Activated T-cell treated with anti-CD3 and anti-CD28 coated beads, Interleukin-2, amount 50 U/mL, for 72 hours (primary cell): ENCODE measurements around the gene SGMS1. TPM values are rescaled to one million over a fixed set of nuclear protein-coding genes. Genes with fewer than 3 reads are reported as not detected.
"Not testable (repeated sequence)": the region's sequence is repeated elsewhere in the genome, so short reads cannot be mapped to it uniquely, and the experiment has no call there.

Experiments
- ATAC-seq, 2 donors: fragments of 150-1000 bp; cut with Tn5 transposase; replicated peaks in 1 of 2; 2 replicates each; pipeline ENCODE4 v1.10.0; 2021; ENCODE audit warnings: moderate library complexity in 2 of 2, mild to moderate bottlenecking in 1 of 2
- DNase-seq, 2 donors: peaks; one replicate each; pipeline ENCODE4 v3.0.0; 2021 to 2022; ENCODE audit warnings: mixed read lengths in 1 of 2
- H3K27ac Mint-ChIP-seq: one replicate; pipeline ENCODE4 v1.8.0; 2022; ENCODE audit warnings: mild to moderate bottlenecking, moderate library complexity, mixed read lengths
- H3K27me3 Mint-ChIP-seq: one replicate; pipeline ENCODE4 v1.8.0; 2022; ENCODE audit warnings: low read depth, mixed read lengths
- H3K36me3 Mint-ChIP-seq, 2 donors: one replicate each; pipeline ENCODE4 v1.8.0; 2022; ENCODE audit warnings: mixed read lengths in 2 of 2, mild to moderate bottlenecking in 1 of 2; ENCODE audit not compliant: insufficient read depth in 2 of 2
- H3K4me1 Mint-ChIP-seq: one replicate; pipeline ENCODE4 v1.8.0; 2022; ENCODE audit warnings: low read depth, mixed read lengths
- H3K4me3 Mint-ChIP-seq, 2 donors: one replicate each; pipeline ENCODE4 v1.8.0; 2022; ENCODE audit warnings: mild to moderate bottlenecking in 2 of 2, mixed read lengths in 2 of 2, moderate library complexity in 2 of 2
- H3K9me3 Mint-ChIP-seq, 2 donors: one replicate each; pipeline ENCODE4 v1.8.0; 2022; ENCODE audit warnings: mixed read lengths in 2 of 2
- total RNA-seq, 2 donors: library from RNA; stranded (reverse); gene quantifications; one replicate each; pipeline ENCODE4 v1.2.3, GENCODE V29; 2022

Gene SGMS1
- 1 to 10 TPM; 8.9 to 9.7 TPM for total RNA-seq

DNA sequence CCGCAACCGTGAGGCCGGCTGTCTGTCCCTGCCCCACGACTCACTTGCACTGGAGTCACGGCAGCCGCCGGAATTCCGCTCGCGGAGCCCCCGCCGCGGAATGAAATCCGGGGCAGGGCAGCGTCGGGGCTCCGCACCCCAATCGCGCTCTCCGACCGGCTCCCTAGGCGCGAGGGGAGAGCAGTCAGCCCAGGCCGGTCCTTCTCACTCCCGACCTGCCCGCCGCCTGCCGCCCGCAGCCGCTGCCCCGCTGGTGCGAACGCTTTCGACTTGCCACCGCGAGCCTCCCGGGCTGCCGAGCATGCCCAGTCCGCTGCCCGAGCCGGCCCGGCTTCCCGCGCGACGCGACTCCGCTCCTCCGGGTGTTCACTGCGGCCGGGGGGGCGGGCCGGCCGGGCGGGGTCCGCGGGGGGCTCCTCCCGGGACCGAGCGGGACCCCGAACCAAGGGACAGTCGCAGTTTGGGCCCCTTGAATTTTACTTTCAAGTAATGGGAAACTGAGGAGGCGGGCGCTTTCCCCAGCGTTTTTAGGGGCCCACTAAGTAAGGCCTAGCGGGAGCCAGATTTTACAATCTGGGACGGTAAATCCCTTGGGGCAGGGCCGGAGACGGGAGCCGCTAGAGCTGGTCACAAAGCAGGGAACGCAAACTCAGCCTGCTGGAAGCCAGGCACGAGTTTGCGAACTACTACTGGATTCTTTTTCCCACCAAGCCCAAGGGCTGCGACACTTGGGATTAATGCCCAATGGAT lies at the start of gene SGMS1:
Gene SGMS1, minus strand, starts transcription at position 294 of the 750 bp plus-strand sequence. CDS start 279,842 bp downstream, outside the sequence.
- ATAC-seq (peak; percentile 58 to 64), DNase-seq (peak; percentile 89 to 91)
- peaks cover 46% of the 10 kb centered on the region for H3K4me1 Mint-ChIP-seq
- H3K27ac Mint-ChIP-seq = peak within 1 kb of the TSS; percentile 91
- H3K27me3 Mint-ChIP-seq = no peaks in the 10 kb centered on the region
- peak within 1 kb of the TSS; percentile 93 to 97 for H3K4me3 Mint-ChIP-seq
- H3K36me3 Mint-ChIP-seq = peaks cover 0 to 3% of the 10 kb centered on the region in 2 donors
- H3K9me3 Mint-ChIP-seq = no peaks in the 10 kb centered on the region

DNA sequence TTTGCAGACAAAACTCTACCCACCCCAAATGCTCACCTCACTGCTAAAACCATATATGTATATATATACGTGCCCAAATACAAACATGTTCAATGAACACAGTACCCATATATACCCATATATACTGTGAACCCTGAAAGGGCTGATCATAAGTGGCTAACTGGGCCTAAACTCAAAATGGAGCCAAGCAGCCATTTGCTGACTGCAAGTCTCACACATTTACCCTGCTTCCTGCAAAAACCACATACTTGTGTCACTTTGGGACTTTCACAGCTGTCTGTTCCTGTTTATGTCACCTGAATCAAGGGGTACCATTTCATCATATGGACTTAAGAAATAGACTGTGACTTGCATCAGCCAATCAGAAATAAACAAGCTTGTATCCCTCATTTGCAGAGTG lies 48.4 kb upstream of the SGMS1 start:
- peak overlapping the region in 1 of 2 donors; percentile 45 for H3K4me3 Mint-ChIP-seq
- peaks cover 25% of the 10 kb centered on the region for H3K4me1 Mint-ChIP-seq
- H3K27me3 Mint-ChIP-seq = not testable (repeated sequence)
- H3K9me3 Mint-ChIP-seq = peaks cover 9 to 13% of the 10 kb centered on the region in 2 donors
- H3K36me3 Mint-ChIP-seq = peaks cover 7 to 17% of the 10 kb centered on the region in 2 donors
- ATAC-seq = peak; percentile 82 to 94
- peak in 1 of 2 donors; percentile 28 for DNase-seq
- peak overlapping the region; percentile 97 for H3K27ac Mint-ChIP-seq

DNA sequence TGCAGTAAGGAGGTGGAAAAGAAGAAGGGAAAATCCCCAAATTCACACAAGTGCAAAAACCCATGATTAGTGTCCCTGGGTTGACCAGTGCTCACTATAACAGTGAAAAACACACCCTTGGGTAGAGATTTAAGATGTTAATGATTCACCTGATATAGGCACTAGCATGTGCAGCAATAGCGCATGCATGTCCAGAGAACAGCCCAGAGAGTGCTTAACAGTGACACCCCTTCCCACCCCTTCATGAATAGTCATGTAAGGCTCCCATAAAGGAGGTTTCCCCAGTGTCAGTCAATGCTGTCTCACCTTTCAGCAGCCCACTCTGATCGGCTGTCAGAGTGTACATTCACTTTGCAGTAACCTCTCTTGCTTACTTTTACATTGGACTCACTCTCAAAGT lies 47.9 kb upstream of the SGMS1 start:
- not testable (repeated sequence) for ATAC-seq, DNase-seq, H3K27me3 Mint-ChIP-seq
- Mint-ChIP-seq H3K4me1 (peaks cover 25% of the 10 kb centered on the region), H3K9me3 (peaks cover 9 to 13% of the 10 kb centered on the region in 2 donors), H3K36me3 (peaks cover 7 to 17% of the 10 kb centered on the region in 2 donors), H3K4me3 (peak overlapping the region in 1 of 2 donors; percentile 45), H3K27ac (peak overlapping the region; percentile 97)

DNA sequence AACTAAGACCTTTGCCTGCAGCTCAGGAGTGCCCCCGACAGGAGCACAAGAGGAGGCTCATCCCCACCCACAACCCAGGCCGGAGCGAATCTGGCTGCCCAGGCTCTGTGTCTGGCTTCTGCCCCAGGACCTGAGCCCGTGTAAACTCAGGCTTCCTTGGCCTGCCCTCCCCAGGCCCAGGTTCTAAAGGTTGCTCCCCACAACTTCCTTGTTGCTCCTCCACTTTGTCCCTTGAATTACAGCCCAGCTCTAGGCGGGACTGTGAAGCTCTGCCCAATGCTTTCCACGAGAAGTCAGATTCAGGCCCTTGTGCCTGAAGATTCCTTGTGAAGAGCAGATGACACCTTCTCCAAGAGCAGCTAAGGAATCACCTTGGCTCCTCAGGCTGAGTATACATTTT lies 46.2 kb upstream of the SGMS1 start:
- not testable (repeated sequence) for H3K27ac Mint-ChIP-seq, H3K4me3 Mint-ChIP-seq, DNase-seq, ATAC-seq, H3K27me3 Mint-ChIP-seq
- peaks cover 9 to 13% of the 10 kb centered on the region in 2 donors for H3K9me3 Mint-ChIP-seq
- H3K4me1 Mint-ChIP-seq = peaks cover 25% of the 10 kb centered on the region
- peaks cover 7 to 17% of the 10 kb centered on the region in 2 donors for H3K36me3 Mint-ChIP-seq

DNA sequence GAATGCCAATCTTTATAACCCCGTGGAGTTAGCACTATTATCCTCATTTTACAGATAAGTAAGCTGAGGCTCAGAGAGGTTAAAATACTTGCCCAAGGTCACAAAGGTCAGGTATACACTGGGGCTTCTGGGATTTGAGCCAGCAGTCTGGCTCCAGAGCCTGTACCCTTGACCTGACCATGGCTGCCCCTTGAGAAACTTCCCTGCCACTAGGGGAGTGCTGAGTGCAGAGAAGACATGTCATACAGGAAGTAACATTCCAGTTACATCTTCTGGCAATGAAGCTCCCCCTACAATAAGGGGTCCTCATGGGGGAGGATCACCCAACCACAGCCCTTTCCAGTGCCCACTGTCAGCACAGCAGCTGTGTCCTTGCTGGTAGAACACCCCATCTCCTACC lies 43.6 kb upstream of the SGMS1 start:
- H3K4me3 Mint-ChIP-seq, H3K9me3 Mint-ChIP-seq, H3K36me3 Mint-ChIP-seq, H3K27me3 Mint-ChIP-seq, H3K27ac Mint-ChIP-seq, ATAC-seq, DNase-seq: not testable (repeated sequence)
- peaks cover 16% of the 10 kb centered on the region for H3K4me1 Mint-ChIP-seq

DNA sequence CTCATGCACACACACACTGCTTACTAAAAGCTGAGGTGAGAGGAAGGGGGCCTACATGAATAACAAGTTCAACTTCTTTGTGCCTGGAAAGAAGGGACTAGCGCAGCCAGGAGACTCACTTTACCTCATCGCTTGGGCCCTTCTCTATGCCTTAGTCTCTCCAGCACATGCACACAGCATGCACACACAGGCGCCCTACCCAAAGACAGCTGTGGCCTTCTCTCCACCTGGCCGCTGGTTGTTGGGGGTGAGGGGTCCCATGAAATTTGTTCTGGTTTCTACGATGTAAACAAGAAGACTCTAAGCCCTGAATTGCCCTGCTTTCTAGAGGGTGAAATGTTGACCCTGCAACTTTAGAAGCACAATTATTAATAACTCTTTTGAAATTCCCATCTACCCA lies 38.7 kb upstream of the SGMS1 start:
- DNase-seq, H3K27ac Mint-ChIP-seq, ATAC-seq, H3K4me3 Mint-ChIP-seq, H3K36me3 Mint-ChIP-seq, H3K27me3 Mint-ChIP-seq, H3K4me1 Mint-ChIP-seq, H3K9me3 Mint-ChIP-seq: not testable (repeated sequence)

DNA sequence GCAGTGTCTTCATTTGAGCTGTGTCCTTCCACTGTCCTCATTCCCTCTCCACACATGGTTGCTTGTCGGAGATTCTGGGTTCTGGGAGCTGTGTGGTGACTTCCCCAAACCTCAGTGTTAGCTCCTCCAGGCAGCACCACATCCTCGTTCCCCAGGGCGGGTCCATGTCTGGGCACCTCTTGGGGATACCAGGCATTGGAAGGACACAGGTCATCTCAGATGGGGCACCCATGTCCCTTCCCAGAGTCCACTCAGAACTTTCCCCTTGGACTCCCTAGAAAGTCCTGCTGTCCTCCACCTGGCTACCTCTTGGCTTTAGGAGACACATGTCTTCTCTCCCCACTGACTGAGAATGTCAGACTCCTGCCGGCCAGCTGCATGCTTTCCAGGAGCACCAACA lies 37.8 kb upstream of the SGMS1 start:
- ATAC-seq, DNase-seq, H3K27me3 Mint-ChIP-seq, H3K36me3 Mint-ChIP-seq, H3K9me3 Mint-ChIP-seq, H3K4me3 Mint-ChIP-seq, H3K4me1 Mint-ChIP-seq, H3K27ac Mint-ChIP-seq: not testable (repeated sequence)

DNA sequence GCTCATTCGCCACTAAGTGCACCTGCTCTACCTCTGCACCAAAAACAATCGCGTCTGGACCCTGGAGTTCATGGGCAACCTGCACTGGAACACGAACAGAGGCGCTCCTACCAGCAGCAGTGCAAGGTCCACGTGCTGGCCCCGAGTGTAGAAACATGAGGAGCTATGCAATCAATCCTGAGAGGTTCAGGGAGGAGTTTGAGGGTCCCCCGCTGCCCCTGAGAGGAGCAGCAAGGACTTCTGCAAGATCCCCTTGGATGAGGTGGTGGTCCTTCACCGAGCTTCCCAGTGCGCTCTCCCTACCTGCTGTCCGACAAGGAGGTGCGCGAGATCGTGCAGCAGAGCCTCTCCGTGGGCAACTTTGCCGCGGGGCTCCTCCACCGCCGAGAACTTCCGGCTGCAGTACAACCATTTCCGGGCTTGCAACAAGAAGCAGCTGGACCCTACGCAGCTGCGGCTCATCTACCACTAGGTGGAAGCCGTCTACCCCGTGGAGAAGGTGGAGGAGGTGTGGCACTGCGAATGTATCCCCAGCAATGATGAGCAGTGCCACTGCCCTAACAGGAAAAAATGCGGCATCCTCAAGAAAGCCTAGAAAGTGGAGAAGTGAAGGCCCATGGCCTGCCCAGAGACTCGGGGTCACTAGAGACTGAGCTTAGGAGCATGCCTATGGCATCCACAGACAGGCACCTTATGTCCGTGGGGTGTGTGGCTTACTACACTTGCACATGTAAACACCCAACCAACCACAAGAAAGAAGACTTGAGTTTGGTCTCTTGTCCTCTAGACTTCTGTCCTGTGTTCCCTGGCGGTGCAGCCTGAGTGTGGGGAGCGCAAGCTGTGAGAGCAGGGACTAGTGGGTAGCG lies 36.3 kb upstream of the SGMS1 start:
- H3K36me3 Mint-ChIP-seq, H3K4me1 Mint-ChIP-seq, H3K27me3 Mint-ChIP-seq, H3K9me3 Mint-ChIP-seq, H3K27ac Mint-ChIP-seq: not testable (repeated sequence)
- peak; percentile 98 for ATAC-seq
- peak overlapping the region; percentile 79 to 92 for H3K4me3 Mint-ChIP-seq
- peak; percentile 69 to 71 for DNase-seq

DNA sequence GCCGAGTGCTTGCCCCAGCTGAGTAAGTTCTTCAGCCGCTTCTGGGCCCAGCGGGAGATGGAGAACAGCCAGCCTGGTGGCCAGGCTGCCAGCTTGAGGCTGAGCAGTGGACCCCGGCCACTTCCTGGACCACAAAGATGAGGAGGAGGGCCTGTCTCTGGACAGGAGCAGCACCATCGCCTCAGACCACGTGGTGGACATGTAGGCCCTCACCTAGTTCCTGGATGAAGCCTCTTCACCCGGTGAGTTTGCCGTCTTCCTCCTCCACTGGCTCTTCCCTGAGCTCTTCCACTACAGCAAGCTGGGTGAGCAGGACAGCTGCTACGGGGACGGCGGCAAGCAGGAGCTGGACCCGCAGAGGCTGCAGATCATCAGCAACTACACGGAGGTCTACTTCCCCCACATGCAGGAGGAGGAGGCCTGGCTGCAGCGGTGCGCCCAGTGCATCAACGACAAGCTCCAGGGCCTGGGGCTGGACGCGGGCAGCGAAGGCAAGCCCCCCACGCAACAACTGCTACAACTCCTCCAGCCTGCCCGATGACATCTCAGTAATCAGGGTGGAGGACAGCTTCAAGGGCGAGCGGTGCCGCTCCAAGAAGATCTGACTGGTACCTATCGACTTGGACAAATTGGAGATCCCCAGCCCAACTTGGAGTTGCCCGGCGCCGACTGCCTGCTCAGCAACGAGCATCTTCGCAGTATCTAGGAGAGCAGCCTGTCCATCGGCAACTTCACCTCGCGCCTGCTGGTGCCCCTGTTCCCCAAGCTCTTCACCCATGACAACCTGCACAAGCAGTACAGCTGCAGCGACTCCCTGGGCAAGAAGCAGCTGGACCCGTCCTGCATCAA lies 35.5 kb upstream of the SGMS1 start:
- H3K27ac Mint-ChIP-seq, H3K9me3 Mint-ChIP-seq, DNase-seq, H3K27me3 Mint-ChIP-seq, H3K36me3 Mint-ChIP-seq, ATAC-seq, H3K4me1 Mint-ChIP-seq: not testable (repeated sequence)
- peak overlapping the region; percentile 79 to 92 for H3K4me3 Mint-ChIP-seq

DNA sequence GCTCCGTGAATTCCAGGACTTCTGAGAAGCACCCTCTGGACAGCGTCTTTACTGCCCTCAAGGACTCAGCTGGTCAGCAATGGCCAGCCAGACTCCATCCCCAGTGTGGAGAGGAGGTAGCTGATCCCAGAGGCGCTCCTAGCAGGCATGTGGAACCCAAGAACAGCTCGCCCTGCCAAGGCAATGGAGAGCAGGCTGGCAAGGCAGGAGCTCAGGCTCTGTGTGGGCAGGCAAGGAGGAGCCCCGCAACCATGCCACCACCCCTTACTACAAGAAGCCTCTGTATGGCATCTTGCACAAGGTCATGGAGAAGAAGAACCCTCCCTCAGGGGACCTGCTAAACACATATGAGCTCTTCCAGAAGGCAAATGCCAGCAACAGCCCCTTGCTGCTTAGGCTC lies 34.4 kb upstream of the SGMS1 start:
- no peak for ATAC-seq
- DNase-seq = no peak
- H3K9me3 Mint-ChIP-seq = no peaks in the 10 kb centered on the region
- H3K4me3 Mint-ChIP-seq = no peak overlapping the region
- H3K27me3 Mint-ChIP-seq = peaks cover 8% of the 10 kb centered on the region
- H3K36me3 Mint-ChIP-seq = no peaks in the 10 kb centered on the region
- H3K4me1 Mint-ChIP-seq = peaks cover 16% of the 10 kb centered on the region
- no peak overlapping the region for H3K27ac Mint-ChIP-seq

DNA sequence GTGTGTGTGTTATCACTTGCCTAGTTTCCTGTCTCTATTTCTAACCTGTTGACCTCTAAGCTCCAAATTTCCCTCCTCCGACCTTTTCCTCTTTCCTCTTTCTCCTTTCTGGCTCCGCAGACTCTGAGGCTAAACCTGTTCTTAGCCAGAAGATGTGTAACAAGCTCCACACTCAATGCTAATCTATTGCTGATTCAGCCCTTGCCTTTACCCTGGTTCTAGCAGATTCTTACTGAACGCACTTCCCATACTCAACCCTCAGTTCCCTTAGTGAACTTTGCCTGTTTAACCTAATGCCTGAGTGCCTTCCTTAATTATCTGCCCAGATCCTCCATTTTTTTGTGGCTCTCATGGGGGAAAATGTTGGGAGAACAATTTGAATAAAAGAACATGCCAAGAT lies 30.0 kb upstream of the SGMS1 start:
- Mint-ChIP-seq H3K9me3 (no peaks in the 10 kb centered on the region), H3K27ac (no peak overlapping the region), H3K36me3 (no peaks in the 10 kb centered on the region), H3K4me1 (peaks cover 20% of the 10 kb centered on the region), H3K4me3 (no peak overlapping the region), H3K27me3 (peaks cover 8% of the 10 kb centered on the region)
- DNase-seq (no peak), ATAC-seq (no peak)

DNA sequence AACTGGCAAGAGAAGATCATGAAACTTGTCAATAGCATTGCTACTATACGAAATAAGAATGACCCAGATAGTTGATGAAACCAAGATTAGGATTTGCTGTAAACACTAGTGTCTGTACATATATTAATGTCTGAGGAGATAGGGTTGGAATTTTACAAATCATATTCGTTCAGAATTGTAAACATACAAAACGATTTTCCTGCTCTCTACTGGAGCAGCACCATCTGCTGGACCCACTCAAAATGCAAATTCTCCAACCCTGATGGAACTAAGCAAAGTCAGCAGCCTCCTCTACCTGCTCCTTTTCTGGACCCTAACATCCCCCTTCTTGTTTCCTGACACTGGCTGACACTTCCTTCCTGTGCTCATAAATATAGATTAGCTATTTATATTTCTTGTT lies 29.4 kb upstream of the SGMS1 start:
- Mint-ChIP-seq H3K9me3 (no peaks in the 10 kb centered on the region), H3K4me3 (no peak overlapping the region), H3K27ac (no peak overlapping the region), H3K36me3 (no peaks in the 10 kb centered on the region), H3K27me3 (peaks cover 9% of the 10 kb centered on the region), H3K4me1 (peaks cover 20% of the 10 kb centered on the region)
- ATAC-seq = no peak
- no peak for DNase-seq
